GM12891 (cell line): ENCODE measurements around the gene PCSK6.

ENCODE experiments used
- DNase-seq: peaks from one replicate; pipeline ENCODE4 v3.0.0; 2011; ENCODE audit warnings: low spot score; ENCODE audit not compliant: insufficient read length
- FAIRE-seq: peaks from 2 replicates; lab custom pipeline; 2011; peaks lifted over from hg19 to GRCh38; lab: Jason Lieb, UNC
- PAX5 ChIP-seq: IDR thresholded peaks from 2 replicates; pipeline ENCODE4 v1.6.1; 2011; ENCODE audit warnings: low read length, moderate library complexity, mild to moderate bottlenecking; ENCODE audit not compliant: insufficient read depth, severe bottlenecking
- POLR2A ChIP-seq: IDR thresholded peaks from 2 replicates; pipeline ENCODE4 v1.6.1; 2011; ENCODE audit warnings: low read depth, low read length, control low read depth
- POLR2AphosphoS5 ChIP-seq: IDR thresholded peaks from 2 replicates; pipeline ENCODE4 v1.6.1; 2011; ENCODE audit warnings: low read depth, low read length, control low read depth
- POU2F2 ChIP-seq: IDR thresholded peaks from 2 replicates; pipeline ENCODE4 v1.6.1; 2011; ENCODE audit warnings: low read depth, mild to moderate bottlenecking, control low read depth, low read length, moderate library complexity
- SPI1 ChIP-seq: IDR thresholded peaks from 2 replicates; pipeline ENCODE4 v1.6.1; 2011; ENCODE audit warnings: low read depth, low read length, control low read depth
- TAF1 ChIP-seq: IDR thresholded peaks from 2 replicates; pipeline ENCODE4 v1.6.1; 2011; ENCODE audit warnings: low read depth, low read length, control low read depth

PCSK6 gene

DNA sequence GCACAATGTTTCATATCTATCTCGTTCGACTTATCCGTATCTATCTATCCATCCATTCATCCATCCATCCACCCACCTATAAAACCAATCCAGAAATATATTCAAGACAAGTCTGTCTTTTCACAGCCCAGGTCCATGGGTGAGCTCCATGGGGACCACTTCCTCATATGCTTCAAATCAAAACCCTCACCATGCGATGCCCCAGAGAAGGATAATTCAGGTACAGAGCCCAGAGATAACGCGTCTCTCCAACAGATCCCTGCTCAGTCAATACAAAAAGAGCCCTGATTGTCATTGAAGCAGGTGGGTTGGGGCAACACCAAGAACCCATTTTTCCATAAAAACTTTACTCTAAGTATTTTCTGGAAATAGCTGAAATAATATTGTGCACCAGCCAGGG is 47.2 kb downstream of the PCSK6 start:
- DNase-seq = no peak
- FAIRE-seq = no peak
- no peak for TF ChIP-seq PAX5

DNA sequence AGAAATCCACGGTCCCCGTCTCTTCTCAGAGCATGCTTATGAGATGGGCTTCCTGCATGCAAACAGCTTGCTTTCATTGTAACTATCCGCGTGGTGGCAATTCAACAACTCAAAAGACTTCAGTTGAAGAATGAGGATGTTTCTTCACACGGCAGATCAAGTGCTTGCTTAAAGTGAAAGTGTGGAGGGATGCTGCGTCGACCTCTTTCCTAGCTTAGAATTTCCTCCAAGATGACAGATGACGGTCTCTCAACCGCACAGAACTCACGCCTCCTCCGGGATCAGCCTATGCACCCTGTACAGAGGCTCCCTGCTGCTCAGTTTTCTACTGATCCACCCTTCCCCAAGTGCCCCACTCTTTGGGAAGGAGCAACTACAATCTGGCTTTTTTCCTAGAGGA is 47.8 kb downstream of the PCSK6 start:
- no peak for TF ChIP-seq POU2F2
- no peak for TF ChIP-seq SPI1
- no peak for TF ChIP-seq PAX5
- TF ChIP-seq POLR2A = no peak
- TF ChIP-seq POLR2AphosphoS5 = no peak
- no peak for TF ChIP-seq TAF1
- DNase-seq (no peak), FAIRE-seq (no peak)

DNA sequence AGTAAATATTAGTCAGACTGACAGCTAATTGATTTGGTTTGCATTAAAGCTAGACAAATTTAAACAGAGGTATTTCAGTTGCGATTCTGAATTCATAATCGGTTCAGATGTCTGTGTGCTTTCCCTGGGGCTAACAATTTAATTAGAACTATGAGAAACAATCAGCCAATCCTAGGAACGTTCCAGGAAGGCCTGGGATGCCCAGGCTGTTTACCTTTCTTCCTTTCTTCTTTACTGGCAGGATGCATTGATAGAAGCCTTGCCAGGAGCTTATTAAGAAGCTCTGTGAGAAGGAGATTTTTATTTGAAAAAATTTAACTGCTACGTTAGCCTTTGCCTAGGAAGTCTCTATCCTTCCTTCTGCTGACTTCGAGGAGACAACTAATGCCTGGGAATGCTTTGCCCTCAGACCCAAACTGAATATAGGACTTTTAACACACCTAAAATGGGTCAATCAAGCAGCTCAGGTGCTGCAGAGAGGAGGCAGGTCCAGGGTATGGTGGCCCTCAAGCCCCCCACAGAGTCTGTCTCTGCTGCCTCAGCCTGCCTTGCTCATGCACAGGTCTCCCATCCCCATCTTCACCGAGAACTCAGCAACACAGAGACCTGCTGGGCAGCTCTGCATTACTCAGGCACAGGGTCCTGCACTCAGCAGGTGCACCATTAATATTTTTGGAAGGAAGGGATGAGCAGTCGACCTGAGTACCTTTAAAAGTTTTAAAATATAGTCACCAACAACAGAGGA is 48.5 kb downstream of the PCSK6 start:
- DNase-seq (no peak), FAIRE-seq (no peak)
- no peak for TF ChIP-seq SPI1
- no peak for TF ChIP-seq POU2F2
- no peak for TF ChIP-seq POLR2A
- no peak for TF ChIP-seq POLR2AphosphoS5
- TF ChIP-seq TAF1 = no peak
- no peak for TF ChIP-seq PAX5

DNA sequence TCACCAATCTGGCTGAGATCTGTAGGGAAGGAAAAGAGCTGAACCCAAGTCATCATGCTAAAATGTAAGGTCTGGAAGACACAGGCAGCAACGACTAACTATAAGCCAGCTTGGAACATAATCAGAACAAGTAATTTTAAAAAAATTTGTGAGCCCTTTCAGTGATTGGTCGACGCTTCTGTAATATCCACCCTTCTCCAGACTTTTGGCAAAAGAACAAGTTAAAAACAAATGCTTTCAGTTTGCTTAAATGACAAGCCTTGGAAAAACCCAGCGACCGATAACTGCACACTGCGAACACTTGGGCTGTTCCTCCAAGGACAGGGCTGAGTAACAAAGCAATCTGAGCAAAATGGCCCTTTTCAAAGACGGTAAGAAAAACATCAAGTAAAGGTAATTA is 49.6 kb downstream of the PCSK6 start:
- FAIRE-seq = no peak

DNA sequence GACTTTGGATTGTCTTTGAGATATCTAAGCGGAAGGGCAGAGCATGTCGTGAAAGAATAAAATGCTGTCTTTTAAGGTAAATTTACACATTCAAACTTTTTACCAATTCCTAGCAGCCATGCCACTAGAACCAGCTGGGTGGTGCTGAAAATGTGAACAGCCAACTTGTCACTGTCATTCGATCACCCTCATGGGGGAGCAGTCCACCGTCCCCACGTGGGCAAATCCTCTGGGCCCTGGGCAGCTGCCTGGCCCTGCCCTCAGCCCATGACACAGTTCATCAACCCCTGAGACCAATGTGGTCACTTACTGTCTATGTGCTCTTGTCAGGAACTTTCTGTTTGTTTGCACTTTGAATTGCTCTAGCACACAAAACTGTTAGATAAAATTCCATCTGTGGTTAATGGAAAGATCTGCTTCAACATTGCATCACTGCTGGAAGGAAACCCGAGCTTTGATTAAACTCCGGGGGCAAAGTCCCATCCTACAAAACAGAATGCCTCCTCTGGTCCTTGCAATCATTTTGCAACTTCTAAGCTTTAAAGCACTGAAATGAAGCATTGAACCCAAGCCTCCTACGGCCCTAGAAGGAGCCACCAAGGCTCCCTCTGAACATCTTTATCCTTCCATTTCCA is 50.1 kb downstream of the PCSK6 start:
- DNase-seq (no peak), FAIRE-seq (no peak)
- TF ChIP-seq TAF1 = no peak
- TF ChIP-seq PAX5 = no peak
- no peak for TF ChIP-seq POLR2AphosphoS5
- TF ChIP-seq POLR2A = no peak
- no peak for TF ChIP-seq SPI1
- no peak for TF ChIP-seq POU2F2

More for the DNA sequence above, 49.6 kb downstream of the PCSK6 start:
- no peak for TF ChIP-seq SPI1
- no peak for TF ChIP-seq POLR2A
- TF ChIP-seq TAF1 = no peak
- TF ChIP-seq POU2F2 = no peak
- no peak for TF ChIP-seq PAX5
- TF ChIP-seq POLR2AphosphoS5 = no peak
- DNase-seq = no peak

DNA sequence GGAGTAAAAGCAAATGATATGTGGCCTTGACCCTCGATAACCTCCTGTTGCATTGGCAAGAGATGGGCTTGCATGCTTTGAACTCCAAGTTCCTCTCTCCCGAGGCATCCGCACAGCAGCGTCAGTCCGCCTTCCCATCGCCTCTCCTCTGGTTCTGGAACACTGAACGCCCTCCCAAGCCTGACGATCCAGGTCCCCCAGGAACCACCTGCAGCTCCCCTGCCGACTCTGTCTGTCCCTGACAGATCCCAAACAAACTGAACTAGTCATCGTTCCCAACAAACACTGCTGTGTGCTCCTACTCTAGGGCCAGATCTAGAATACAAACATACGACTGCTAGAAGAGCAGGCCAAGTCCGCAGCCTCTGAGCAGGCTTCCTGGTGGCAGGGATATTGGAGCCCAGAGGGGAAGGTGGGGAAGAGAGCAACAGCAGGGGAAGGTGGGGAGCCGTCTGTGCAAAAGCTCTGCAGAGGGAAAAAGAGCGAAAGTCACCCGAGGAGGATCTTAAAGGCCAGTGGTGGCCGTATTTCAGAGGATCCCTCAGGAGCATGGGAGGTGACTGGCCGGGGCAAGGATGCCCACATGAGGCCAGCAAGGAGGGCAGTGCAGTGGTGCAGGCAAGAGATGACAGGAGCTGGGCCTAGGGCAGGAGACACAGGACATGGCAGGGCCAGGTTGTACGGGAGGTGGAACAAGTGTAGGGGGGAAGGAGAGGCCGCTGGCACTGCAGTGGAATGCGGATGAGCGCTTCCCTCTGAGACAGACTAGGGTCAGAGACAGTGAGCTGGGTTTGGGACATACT is 50.8 kb downstream of the PCSK6 start:
- FAIRE-seq = no peak
- TF ChIP-seq POLR2AphosphoS5 (no peak), PAX5 (no peak), POLR2A (no peak), TAF1 (no peak), POU2F2 (no peak), SPI1 (no peak)

DNA sequence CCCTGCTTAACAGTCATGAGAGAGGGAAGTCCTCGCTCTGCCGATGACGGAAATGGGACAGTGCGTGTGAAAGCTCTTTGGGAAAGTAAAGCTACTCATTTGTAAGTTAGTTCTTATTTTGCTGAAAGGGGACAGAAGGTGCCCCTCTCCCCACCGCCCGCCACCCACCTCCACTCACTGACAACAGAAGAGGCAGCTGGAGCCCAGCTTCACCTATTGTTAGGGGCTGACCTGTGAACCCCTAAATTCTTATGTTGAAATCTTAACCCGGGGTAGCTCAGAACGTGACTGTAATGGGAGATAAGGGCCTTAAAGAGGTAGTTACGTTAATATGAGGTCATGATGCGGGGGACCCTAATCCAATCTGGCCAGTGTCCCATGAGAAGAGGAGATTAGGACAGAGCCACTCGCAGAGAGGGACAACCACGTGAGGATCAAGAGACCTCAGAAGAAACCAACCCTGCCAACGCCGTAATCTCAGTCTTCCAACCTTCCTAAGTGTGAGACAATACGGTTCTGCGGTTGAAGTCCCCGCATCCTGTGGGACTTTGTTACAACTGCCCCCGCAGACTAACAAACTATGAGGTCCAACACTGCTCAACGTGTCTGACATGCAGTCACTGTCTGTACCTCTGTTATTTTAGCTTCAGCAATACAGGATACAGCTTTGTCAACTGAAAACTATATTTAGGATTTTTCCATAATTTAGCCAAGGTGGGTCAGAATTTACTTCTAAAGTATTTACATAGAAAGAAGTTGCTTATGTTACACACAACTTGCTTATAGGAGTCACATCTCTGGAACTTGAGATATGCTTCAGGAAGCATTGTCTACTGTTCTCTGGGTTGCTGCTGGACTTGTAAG is 51.7 kb downstream of the PCSK6 start:
- FAIRE-seq (no peak), DNase-seq (no peak)
- TF ChIP-seq PAX5 (no peak), POU2F2 (no peak), SPI1 (no peak), TAF1 (no peak), POLR2AphosphoS5 (no peak), POLR2A (no peak)

More for the DNA sequence above, 50.8 kb downstream of the PCSK6 start:
- no peak for DNase-seq

DNA sequence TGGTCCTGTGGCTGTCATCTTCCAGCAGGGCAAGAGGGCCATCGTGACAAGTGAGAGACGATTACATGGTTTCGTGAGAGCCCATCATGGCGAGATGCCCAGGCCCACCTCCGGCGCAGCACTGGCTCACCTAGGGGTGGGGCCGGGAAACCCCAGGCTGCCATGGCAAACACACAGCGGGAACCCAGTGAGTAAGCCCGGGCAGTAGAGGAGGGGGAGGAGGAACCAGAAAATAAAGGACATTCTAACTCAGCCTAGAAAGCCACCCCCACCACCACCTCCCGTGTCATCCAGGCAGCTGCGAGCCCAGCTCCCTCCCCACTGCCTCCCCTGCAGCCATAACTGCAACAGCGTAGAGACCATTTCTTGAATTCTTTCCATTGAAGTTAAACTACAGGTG is 52.3 kb downstream of the PCSK6 start:
- FAIRE-seq (no peak), DNase-seq (no peak)
- TF ChIP-seq SPI1 (no peak), POLR2AphosphoS5 (no peak)

DNA sequence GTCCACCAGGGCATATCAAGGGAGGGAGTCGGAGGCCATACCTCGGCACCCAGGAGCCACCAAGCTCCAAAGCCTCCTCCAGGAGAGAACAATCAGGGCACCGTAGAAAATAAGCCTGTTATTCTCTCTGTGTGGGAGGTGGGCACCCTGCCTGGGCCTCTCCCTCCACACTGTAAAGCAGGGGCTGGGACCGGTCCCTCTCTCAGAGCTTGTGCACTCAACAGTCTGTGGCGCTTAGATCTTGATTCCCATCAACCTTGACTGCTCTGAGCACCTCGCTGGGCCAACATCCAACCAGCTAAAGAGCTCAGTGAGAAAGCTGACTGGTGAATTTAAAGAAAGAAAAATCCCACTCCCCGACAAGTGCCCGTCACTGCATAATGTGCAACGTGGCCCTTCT is 53.0 kb downstream of the PCSK6 start:
- DNase-seq (no peak), FAIRE-seq (no peak)
- TF ChIP-seq SPI1 (no peak), POU2F2 (no peak), POLR2AphosphoS5 (no peak), TAF1 (no peak), POLR2A (no peak), PAX5 (no peak)
